D341Med (cell line): ENCODE results near the gene EHD1.

Experiments
- DNase-seq: peaks from one replicate; pipeline ENCODE4 v3.0.0; 2012; ENCODE audit warnings: low spot score

Gene EHD1

DNA sequence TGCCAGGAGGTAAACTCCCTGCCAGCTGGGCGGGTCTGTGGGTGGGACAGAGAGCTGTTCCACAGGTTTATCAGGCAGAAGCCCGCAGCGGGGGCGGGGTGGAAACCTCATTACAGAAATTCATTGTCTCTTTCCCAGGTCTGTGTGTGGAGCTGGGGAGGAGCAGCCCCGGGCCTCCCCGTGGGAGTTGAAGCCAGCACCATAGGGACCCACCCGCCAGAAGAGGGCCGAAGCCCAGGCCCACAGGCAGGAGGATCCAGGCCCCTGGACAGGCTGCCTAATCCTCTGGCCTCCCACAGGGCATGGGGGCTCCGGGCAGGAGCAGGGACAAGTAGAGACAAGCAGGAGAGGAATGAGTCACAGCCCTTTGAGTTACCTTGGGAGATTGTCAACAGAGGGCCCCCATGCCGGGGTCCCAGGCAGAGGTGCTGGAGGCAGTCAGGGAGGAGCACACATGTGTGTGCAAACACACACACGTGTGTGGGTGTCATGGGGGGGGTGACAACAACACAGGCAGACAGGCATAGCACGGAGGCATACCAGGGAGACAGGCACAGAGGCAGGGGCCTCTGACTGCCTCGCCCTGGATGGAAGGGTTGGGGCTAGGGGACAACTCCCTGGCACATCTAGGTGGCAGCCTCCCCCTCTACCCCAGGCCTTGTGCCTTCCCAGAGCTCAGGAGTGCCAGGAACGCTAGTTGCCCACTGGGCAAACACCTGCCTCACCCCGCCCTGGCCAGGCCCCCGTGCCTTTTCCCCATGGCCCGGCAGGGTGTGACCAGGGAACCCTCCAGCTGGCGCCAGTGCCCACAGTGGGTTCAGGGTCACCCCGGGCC, 35.4 kb downstream of the EHD1 start:
- DNase-seq, result no peak

DNA sequence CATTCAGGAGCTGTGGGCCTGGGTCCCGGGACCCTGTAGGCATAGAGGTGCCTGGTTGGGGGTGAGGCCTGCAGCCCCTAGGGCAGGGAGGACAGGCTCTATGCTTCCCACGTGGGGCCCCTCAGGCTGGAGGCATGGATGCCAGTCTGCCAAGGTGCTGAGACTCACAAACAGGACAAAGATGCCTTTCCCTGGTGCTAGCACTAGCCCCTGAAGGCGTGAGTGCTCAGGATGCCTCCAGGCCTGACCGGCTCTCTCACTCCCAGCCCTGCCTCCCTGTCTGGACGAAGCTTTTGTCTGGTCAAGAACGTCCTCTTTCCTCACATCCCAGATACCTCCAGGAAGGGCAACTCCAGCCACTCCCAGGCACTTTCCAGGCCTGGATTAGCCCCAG, 36.1 kb downstream of the EHD1 start:
- DNase-seq, result no peak

DNA sequence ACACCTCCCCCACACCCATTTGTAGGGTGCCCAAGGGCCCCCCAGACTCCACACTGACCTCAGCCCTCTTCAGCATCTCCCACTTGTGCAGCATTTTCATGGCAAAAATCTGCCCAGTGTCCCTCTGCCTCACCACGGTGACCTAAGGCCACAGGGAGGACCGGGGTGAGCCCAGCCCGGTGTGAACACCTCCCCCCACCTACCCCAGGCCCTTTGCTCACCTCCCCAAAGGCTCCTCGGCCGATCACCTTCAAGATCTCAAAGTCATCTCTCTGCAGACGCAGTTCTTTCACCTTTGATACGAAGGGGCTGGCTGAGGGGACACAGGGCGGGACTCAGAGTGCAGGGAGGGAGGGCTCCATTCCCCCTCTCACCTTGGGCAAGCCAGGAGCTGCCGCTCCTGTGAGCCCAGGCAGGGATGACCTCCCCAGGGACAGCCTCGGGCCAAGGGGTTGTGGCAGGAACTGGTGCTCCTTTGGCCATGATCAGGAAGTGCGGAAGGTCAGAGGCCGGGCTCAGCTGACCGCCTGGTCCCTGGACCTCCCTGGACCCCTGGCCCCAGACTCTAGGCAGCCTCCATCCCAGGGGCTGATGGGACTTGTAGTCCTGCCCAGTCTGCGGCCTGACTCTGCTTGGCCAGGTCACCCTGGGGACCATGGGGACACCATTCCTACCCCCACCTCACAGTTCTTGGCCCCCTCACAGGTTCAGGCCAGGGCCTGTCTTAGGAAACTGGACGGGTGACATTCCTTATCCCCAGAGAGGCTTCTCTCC, 36.6 kb downstream of the EHD1 start:
- DNase-seq, result no peak

DNA sequence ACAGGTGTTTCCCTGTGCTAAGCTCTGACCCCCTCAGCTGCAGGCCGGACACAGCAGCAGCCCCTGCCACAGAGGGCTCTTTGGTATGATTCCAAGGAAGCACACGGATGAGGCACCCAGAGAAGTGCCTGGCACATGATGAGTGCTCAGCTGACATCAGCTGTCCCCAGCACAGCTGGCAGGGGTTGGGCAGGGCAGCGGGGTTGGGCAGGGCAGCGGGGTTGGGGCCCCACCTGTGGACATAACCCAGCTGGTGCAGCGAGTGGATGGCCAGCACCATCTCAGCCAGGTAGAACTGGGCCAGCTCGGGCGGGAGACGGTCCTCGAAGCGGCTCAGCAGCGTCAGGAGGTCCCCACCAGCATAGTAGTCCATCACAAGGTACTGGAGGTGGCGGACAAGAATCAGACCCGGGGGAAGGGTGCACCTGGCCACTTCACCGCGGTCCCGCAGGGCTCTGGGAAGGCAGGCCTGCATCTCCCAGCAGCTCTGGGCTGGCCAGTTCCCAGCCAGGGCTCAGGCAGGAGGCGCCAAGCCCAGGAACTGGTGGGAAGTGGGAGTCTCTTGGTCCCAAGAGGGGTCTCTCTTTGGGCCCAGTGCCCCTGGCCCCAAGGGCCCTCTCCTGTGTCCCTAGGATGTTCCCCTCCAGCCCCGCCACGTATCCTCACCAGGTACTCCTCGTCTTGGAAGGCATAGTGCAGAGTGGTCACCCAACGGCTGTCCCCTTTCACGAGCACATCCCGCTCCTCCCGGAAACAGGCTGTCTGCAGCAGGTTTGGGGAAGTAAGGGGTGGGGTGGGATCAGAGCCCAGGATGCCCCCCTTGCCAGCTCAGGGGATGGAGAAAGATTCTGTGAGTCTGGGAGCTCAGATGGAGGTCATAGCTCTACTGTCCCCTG, 38.3 kb downstream of the EHD1 start:
- DNase-seq, result no peak

DNA sequence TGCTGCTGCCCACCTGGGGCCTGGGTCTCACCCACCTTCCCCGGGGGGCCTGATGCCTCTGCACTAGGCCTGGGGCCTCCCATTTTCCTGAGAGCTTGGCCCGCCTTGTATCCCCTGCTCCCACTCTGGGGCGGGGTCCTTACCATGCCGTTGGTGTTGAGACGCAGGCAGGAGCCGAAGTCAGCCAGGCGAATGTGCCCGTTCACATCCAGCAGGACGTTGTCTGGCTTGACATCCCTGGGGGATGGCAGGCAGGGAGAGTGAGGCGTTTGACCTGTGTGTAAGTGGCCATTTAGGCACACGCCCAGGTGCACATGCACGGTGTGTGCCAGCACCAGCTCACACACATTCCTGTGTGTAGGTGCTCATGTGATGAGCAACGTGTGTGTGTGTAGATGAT, 39.1 kb downstream of the EHD1 start:
- DNase-seq, result no peak

DNA sequence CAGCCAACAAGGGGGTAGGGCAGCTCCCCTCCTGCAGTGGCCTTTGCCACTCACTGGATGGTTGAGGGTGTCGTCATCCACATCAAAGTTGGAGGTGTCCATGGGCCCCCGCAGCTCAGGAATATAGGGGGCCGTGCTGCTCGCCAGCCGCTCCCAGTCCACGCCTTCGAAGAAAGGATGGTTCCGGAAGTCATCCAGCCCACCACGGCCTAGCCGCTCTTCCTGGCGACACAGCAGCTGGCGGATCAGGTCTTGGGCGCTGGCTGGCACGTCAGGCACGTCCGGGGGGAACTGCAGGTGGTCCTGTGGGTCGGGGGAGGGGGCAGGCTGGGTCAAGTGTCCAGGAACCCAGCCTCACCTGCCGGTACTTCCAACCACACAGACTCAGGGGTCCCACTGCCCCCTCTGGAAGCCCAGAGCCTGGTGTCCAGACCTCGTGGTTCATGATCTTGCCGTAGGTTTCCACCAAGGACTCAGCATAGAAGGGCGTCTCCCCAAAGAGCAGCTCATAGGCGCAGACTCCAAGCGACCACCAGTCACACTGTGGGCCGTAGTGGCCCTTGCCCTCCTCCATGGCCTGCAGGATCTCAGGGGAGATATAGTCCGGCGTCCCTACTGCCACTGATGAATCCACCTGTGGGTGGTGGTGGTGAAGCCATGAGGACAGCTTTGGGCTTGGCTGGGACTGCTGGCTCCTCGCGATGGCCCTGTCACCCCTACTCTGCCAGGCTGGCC, 39.7 kb downstream of the EHD1 start:
- DNase-seq, result no peak

DNA sequence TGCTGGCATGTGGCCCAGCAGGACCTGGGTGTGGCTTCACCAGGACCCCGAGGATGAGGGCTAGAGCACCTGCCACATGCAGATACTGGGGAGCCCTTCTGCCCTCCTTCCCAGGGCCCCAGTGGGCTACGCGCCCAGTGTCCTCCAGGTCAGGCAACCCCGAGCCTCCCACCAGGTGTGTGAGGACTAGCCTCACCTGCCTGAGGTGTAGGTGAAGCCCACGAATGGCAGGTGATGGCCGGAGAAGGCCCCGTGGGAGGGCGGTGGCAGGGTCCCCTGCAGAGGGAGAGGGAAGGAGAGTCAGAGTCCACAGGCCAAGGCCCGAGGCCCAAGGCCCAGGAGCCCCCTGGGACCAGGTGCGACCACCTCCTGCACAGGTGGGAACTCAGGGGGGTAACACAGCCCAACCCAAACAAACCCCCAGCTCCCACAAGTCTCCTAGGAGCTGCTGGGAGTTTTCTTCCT, 40.5 kb downstream of the EHD1 start:
- no peak for DNase-seq

DNA sequence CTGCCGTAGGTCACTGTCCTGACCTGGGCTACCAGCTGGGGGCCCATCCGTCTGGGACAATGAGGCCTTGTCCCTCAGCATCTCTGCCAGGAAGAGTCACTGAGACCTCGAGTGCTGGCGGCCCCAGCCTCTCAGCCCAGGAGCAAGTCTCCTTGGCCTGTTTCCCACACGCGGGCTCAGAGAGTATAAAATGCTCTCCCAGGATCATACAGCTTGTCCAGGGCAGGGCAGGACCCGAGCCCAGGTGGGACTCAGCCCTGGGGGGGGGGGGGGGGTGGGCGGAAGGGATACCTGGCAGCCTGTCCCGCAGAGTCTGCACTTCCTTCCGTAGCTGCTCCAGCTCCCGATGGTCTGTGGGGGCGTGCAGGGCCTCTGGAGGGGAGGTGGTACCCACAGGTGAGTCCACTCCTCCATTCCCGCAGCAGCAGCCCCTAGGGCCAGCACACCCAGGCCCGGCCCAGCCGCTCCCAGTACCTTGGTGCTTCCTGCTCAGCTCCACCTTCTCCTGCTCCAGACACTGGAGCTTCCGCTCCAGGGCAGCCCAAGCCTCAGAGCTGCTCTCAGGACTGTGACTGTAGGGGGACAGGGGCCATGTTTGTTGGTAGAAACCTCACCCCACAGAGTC, 41.9 kb downstream of the EHD1 start:
- no peak for DNase-seq

DNA sequence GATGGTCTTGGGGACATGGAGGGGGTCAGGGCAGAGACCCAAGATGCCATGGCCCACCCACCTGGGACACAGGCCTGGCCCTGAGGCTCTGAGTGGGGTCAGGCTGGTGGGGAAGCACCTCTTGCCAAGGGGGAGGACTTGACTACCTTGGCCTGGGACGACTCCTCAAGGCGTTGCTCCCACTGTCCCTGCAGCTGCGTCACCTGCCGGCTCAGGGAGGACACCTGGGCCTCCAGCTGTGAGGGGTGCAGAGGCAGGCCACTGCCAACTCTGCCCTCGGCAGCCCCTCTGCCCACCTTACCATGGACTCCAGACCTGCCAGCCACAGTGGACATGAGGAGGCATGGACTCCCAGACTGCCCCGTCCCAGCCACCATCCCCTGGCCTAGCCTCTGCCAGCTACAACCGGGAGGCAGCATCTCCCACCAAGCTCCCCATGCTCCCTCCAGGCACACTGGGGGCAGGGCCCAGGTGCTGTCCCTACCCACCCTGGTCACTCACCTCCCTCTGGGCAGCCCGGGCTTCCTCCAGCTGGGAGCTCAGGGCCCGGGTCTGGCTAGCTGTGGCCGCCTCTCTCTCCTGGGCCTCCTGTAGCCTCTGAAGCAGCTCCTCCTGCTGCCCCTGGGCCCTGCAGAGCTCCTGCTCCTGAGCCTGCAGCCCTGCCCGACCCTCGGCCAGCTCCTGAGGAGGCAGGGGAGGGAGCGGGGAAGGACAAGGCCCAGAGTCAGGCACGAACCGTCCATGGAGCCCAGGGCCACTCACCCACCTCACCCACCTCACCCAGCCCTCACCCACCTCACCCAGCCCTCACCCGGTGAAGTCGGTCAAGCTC, 42.6 kb downstream of the EHD1 start:
- DNase-seq, result no peak

DNA sequence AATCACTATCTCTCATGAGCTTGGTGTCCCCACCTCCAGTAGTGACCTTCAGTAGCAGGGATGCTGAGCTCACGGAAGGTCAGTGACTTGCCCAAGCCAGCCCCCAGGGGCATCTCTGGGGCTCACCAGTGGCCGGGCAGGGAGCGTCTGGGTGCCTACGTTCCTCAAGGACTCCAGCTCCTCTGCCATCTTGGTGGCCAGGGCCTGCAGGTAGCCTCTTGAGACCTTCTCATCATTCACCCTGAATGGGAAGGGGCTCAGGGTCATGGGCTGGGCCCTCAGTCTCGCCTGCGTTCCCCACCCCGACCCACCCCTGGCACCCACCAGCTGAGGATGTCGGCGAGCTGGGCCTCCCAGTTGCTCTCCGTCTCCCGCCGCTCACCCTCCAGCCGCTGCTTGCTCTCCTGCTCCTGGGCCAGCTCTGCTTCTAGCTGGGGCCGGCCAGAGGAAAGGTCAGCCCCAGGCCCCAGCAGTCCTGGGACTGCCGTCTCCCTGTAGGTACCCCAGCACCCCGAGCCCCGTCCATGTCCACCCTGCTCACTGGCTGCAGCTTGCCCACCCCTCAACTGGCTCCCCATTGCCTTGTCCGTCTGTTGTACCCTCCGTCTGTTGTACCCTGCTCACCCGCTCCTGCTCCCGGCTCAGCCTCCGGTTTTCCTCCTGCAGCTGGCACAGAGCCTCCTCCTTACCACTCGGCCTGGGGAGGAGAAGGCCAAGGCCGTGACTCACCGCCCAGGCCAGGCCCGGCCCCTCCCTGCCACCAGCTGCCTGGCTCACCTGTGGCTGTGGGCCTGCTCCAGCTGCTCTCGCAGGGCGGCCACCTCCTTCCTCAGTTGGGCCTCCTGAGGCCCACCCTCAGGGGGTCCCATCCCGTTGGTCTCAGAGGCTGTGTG, 43.5 kb downstream of the EHD1 start:
- no peak for DNase-seq

DNA sequence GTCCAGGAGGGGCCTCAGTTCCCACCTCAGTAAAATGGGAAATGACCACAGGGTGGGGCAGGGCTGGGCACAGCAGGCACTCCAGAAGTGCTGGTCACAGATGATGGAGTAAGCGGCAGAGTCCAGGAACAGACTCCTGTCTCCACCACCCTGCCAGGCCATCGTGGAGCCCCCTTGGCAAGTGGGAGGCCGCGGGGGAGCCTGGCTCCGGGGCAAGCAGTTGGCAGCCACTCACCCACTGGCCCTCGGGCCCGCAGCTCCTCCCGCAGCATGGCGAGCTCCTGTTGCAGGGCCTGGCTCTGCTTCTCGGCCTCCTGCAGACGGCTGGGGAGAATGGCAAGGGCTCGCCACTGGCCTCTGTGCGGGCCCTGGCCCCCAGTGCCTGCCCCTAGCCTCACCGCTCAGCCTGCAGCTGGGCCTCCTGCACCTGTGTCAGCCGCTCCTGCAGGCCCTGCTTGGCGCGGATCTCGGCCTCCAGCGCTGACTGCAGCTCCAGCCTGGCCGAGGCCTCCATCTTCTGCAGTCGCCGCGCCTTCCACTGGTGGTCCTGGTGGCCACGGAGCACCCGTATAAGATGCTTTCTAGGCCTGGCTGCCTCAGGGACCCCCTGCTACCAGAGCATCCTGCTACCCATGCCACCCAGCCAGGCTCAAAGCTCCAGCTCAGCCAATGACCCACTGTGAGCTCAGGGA, 44.2 kb downstream of the EHD1 start:
- no peak for DNase-seq

DNA sequence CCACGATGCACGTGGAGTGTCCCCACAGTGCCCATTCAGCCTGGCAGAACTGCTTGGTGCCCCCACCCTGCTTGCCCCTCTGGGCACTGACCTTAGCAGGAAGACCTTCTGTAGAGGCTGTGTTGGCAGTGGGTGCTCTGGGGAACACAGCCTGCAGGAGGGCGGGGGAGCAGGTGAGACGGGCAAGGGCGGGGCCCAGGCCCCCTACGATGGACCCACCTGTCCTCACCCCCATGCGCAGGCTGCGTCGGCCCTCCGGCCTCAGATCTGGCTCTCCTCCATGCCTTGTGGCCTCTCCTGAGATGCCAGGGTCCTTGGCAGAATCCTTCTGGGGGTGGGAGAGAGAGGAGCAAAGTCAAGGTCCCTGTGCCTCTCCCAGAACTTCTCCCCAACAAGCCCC, 44.9 kb downstream of the EHD1 start:
- DNase-seq, result no peak

DNA sequence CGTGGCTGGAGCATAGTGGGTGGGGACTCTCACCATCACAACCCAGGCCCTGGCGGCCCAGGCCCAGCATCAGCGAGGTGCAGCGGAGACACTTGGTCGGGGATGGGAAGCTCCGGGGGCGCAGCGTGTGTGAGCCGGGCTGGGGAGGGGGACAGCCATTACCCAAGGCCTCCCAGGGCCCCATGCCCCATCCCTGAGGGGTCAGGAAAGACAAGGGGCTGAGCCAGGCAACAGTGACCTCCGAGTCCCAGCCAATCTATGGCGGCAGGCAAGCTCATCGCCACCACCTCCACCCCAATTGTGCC, 45.3 kb downstream of the EHD1 start:
- no peak for DNase-seq

DNA sequence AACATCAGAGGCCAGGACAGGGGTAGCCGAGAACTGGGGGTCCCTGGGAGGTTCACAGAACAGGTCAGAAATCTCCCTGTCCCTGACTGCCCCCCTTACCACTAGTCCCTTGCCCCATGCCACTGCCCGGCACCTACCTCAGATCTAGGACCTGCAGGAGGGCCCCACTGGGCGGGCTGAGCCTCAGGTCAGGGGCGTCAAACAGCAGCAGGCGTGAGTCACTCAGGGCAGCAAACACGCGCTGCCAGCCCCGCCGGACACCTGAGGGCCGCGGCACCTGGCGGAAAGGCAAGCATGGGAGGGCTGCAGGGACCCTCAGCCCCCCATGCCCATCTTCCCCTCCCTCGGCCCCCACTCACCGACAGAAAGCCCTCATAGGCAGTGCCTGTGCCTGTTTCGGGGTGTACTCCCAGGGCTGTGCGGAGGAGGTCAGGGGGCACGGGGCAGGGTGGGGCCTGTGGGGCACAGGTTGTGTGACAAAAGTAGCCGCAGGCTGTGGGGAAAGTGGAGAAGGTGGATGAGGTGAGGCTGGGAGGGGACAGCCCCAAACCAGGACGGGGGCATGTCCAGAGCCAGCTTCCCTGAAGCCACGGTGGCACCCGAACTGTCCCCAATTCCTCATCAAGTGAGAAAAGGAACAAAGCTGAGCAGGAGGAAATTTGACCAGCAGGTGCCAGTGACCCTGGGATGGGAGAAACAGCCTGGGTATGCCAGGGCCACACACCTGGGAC, 45.8 kb downstream of the EHD1 start:
- DNase-seq, result no peak

DNA sequence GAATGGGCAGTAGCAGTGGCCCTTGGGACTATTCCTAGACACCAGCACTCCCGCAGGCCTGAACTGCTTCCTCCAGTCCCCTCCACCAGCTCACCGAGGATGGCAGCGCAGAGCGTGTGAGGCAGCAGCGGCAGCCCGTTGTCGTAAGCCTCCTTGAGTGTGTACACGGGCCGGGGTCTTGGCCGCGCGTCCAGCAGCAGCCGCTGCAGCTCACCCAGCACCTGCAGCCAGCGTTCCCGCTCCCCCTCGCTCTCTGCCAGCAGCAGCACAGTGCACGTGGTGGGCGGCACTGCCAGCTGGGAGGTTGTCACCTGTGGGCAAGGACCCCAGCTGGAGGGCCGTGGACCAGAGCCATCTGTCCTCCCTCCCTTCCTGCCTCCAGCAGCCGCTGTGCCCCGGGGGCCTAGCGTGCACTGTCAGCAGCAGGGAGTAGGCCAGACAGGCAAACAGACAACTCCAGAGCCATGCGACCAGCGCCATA, 47.0 kb downstream of the EHD1 start:
- DNase-seq, result no peak

DNA sequence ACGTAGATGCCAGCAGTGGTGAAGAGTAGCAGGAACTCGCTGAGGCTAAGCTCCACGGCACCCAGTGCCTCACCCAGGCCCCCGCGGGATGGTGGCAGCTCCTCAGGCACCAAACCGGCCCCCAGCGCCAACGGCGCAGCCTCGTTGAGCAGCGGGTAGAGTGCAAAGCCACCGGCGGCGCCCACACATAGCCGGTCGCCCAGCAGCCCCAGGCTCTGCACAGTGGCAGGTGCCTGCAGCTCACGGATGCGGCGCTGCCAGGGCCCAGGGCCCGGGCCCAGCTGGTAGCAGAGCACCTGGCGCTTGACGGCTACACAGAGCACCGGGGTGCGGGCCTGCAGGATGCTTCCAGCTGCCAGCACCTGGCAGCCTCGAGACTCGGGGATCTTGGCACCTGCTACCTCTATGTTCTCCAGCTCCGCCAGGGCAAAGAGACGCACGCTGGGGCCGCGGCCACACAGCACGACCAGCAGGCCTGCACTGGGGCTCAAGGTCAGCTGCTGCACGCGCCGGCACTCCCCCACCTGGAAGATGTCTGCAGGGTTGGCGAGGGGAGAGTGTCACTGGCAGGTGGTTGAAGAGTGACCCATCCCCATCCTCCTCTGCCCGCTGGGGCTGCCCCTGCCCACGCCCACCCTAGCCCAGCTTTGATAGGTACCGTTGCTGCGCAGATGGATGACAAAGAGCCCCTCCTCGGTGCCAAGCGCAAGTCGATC, 48.7 kb downstream of the EHD1 start:
- DNase-seq, result no peak

DNA sequence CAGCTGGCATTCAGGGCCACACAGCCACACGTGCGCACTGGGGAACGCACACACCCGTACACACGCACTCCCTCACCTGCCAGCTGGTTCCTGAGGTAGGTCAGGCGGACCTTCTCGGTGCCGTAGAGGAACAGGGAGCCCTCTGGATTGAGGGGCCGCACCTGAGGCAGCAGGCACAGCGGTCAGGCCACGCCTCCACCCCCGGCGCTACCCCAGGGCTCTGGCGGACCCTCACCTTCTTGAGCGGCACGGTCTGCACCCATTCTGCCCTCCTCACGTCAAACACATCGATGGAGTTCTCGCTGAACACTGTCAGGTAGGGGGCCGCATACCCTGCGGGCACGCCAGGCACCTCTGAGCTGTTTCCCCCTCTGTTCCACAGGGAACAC, 51.0 kb downstream of the EHD1 start:
- no peak for DNase-seq
